ENCODE results near the gene MYO1B.

MYO1B gene

GRCh38 chr2:191245046-191245868, at the start of gene MYO1B:
TSS of gene MYO1B (plus strand) at chr2:191245404. CDS start at chr2:191276896, 31,492 bp downstream.
- no peaks in the 10 kb centered on the region for H3K36me3 ChIP-seq (ENCODE audit: low read length)
- no peaks in the 10 kb centered on the region for H4K20me1 ChIP-seq (ENCODE audit: low read depth, low read length)
- no peak within 1 kb of the TSS for H2AFZ ChIP-seq (ENCODE audit: low read depth, low read length, severe bottlenecking)
- H3K4me2 ChIP-seq (ENCODE audit: low read depth, low read length, poor library complexity, severe bottlenecking), result no peak within 1 kb of the TSS
- no peaks in the 10 kb centered on the region for H3K79me2 ChIP-seq (ENCODE audit: insufficient read depth, low read length)
- TF ChIP-seq EZH2phosphoT487 (conservative IDR thresholded peaks at IDR 0.05; ENCODE audit: low read length) (no peak), CTCF (IDR thresholded peaks at IDR 0.05; ENCODE audit: insufficient read depth, low read length, poor library complexity, severe bottlenecking) (no peak)
- H3K9ac ChIP-seq (ENCODE audit: low read length), result no peak within 1 kb of the TSS
- no peaks in the 10 kb centered on the region for H3K9me3 ChIP-seq (ENCODE audit: insufficient read depth, low read length)
- no peaks in the 10 kb centered on the region for H3K27me3 ChIP-seq (ENCODE audit: low read length)
- no peaks in the 10 kb centered on the region for H3F3A ChIP-seq (ENCODE audit: insufficient read depth)
- H3K27ac ChIP-seq (ENCODE audit: low read depth, low read length), result no peak within 1 kb of the TSS
- no peaks in the 10 kb centered on the region for H3K9me2 ChIP-seq (replicated peaks; ENCODE audit: insufficient read depth, low read length)
- H3K4me3 ChIP-seq (ENCODE audit: insufficient read depth, low read length, poor library complexity, severe bottlenecking), result no peak within 1 kb of the TSS

GRCh38 chr2:191197096-191197495, 48.1 kb upstream of the MYO1B start:
- TF ChIP-seq CTCF (IDR thresholded peaks at IDR 0.05; ENCODE audit: insufficient read depth, low read length, poor library complexity, severe bottlenecking) (no peak), EZH2phosphoT487 (conservative IDR thresholded peaks at IDR 0.05; ENCODE audit: low read length) (no peak)
- Histone ChIP-seq H3K36me3 (ENCODE audit: low read length) (no peaks in the 10 kb centered on the region), H4K20me1 (ENCODE audit: low read depth, low read length) (no peaks in the 10 kb centered on the region), H3K27ac (ENCODE audit: low read depth, low read length) (no peak overlapping the region), H3K9me2 (replicated peaks; ENCODE audit: insufficient read depth, low read length) (no peaks in the 10 kb centered on the region), H2AFZ (ENCODE audit: low read depth, low read length, severe bottlenecking) (no peak overlapping the region), H3K4me2 (ENCODE audit: low read depth, low read length, poor library complexity, severe bottlenecking) (no peak overlapping the region), H3K79me2 (ENCODE audit: insufficient read depth, low read length) (no peaks in the 10 kb centered on the region), H3F3A (ENCODE audit: insufficient read depth) (no peaks in the 10 kb centered on the region), H3K27me3 (ENCODE audit: low read length) (no peaks in the 10 kb centered on the region), H3K9me3 (ENCODE audit: insufficient read depth, low read length) (no peaks in the 10 kb centered on the region), H3K9ac (ENCODE audit: low read length) (no peak overlapping the region), H3K4me3 (ENCODE audit: insufficient read depth, low read length, poor library complexity, severe bottlenecking) (no peak overlapping the region)

- Histone ChIP-seq H3K4me3 (ENCODE audit: insufficient read depth, low read length, poor library complexity, severe bottlenecking) (no peak overlapping the region), H2AFZ (ENCODE audit: low read depth, low read length, severe bottlenecking) (no peak overlapping the region), H3K4me2 (ENCODE audit: low read depth, low read length, poor library complexity, severe bottlenecking) (no peak overlapping the region), H3K9me3 (ENCODE audit: insufficient read depth, low read length) (no peaks in the 10 kb centered on the region), H4K20me1 (ENCODE audit: low read depth, low read length) (no peaks in the 10 kb centered on the region), H3K9ac (ENCODE audit: low read length) (no peak overlapping the region), H3K27me3 (ENCODE audit: low read length) (no peaks in the 10 kb centered on the region), H3K9me2 (replicated peaks; ENCODE audit: insufficient read depth, low read length) (no peaks in the 10 kb centered on the region), H3K27ac (ENCODE audit: low read depth, low read length) (no peak overlapping the region), H3F3A (ENCODE audit: insufficient read depth) (no peaks in the 10 kb centered on the region), H3K79me2 (ENCODE audit: insufficient read depth, low read length) (no peaks in the 10 kb centered on the region), H3K36me3 (ENCODE audit: low read length) (no peaks in the 10 kb centered on the region)
- no peak for TF ChIP-seq CTCF (IDR thresholded peaks at IDR 0.05; ENCODE audit: insufficient read depth, low read length, poor library complexity, severe bottlenecking)
- TF ChIP-seq EZH2phosphoT487 (conservative IDR thresholded peaks at IDR 0.05; ENCODE audit: low read length), result no peak
Measured at GRCh38 chr2:191198271-191198670, 46.9 kb upstream of the MYO1B start.

Data from SU-DHL-6 (cell line).